Activated T-helper 1 cell treated with anti-CD3 and anti-CD28 coated beads, Interleukin-2, amount 50 U/mL, for 16 hours (primary cell): Measurements from ENCODE around the gene PCDH1.
"Not testable (repeated sequence)": the region's sequence is repeated elsewhere in the genome, so short reads cannot be mapped to it uniquely, and the experiment has no call there.

ENCODE experiments used
- DNase-seq, 2 donors: peaks; one replicate each; pipeline ENCODE4 v3.0.0-alpha.2; 2020; ENCODE audit warnings: low read depth in 1 of 2, low spot score in 1 of 2

The PCDH1 gene

GRCh38 chr5:141878186-141878710, at the start of gene PCDH1:
Gene PCDH1 (minus strand): TSS chr5:141878410. CDS start chr5:141878262, 148 bp downstream.
- DNase-seq = no peak

GRCh38 chr5:141926434-141926833, 48.2 kb upstream of the PCDH1 start:
- DNase-seq = no peak

- DNase-seq = peak; percentile 78
Measured at GRCh38 chr5:141923448-141924313, 45.5 kb upstream of the PCDH1 start, which contains the start of gene DELE1. Gene DELE1 (plus strand): TSS chr5:141923871. CDS start chr5:141923942, 71 bp downstream.

GRCh38 chr5:141922827-141923447, 44.7 kb upstream of the PCDH1 start:
- DNase-seq = not testable (repeated sequence)

GRCh38 chr5:141920771-141921170, 42.6 kb upstream of the PCDH1 start:
- no peak for DNase-seq

GRCh38 chr5:141919218-141920119, 41.3 kb upstream of the PCDH1 start:
- DNase-seq = no peak

GRCh38 chr5:141917760-141918159, 39.5 kb upstream of the PCDH1 start:
- DNase-seq = no peak

GRCh38 chr5:141916522-141916921, 38.3 kb upstream of the PCDH1 start:
- no peak for DNase-seq

GRCh38 chr5:141915881-141916336, 37.7 kb upstream of the PCDH1 start:
- DNase-seq = no peak

GRCh38 chr5:141914797-141915196, 36.6 kb upstream of the PCDH1 start:
- no peak for DNase-seq

- DNase-seq = no peak
Measured at GRCh38 chr5:141914199-141914743, 36.1 kb upstream of the PCDH1 start.

GRCh38 chr5:141913560-141914198, 35.5 kb upstream of the PCDH1 start:
- no peak for DNase-seq

- no peak for DNase-seq
Measured at GRCh38 chr5:141910271-141910673, 32.1 kb upstream of the PCDH1 start.

- DNase-seq = no peak
Measured at GRCh38 chr5:141909212-141909611, 31.0 kb upstream of the PCDH1 start.

- DNase-seq = no peak
Measured at GRCh38 chr5:141908796-141909195, 30.6 kb upstream of the PCDH1 start.

GRCh38 chr5:141906972-141907371, 28.8 kb upstream of the PCDH1 start:
- DNase-seq = no peak

- no peak for DNase-seq
Measured at GRCh38 chr5:141906517-141906916, 28.3 kb upstream of the PCDH1 start.

GRCh38 chr5:141904551-141904950, 26.3 kb upstream of the PCDH1 start:
- DNase-seq = no peak

GRCh38 chr5:141903261-141903660, 25.1 kb upstream of the PCDH1 start:
- DNase-seq = no peak
